K562 (cell line): ENCODE results near the gene PRKCE. TPM values are rescaled to one million over a fixed set of nuclear protein-coding genes. Genes with fewer than 3 reads are reported as not detected.

Source experiments
- ATAC-seq: fragments of 200-7000 bp; cut with Tn5 transposase; 3 replicates; pipeline ENCODE4 v1.9.1; 2020; ENCODE audit warnings: moderate library complexity
- BruUV-seq: library from RNA; stranded (reverse); fragments of 400-500 nt; replicated peaks from 2 replicates; lab custom pipeline; 2021; lab: Mats Ljungman, UMichigan
- CTCF ChIA-PET: fragments of 300-600 bp; formaldehyde crosslinking; extraction: SDS; loops from one replicate; lab custom pipeline; 2021; ENCODE audit warnings: low intra/inter-chr PET ratio; lab: Yijun Ruan, JAX
- POLR2A ChIA-PET: fragments of 300-600, 350-650 bp; sonication (Branson Sonifier 250); formaldehyde crosslinking; extraction: SDS; loops from one replicate; lab custom pipeline; 2021; ENCODE audit warnings: antibody characterized with exemption, inconsistent platforms; lab: Yijun Ruan, JAX
- DNase-seq, 4 experiments: peaks; one replicate each; pipeline versions ENCODE4 v3.0.0 to v3.0.0-alpha.2; 2011 to 2018; ENCODE audit warnings: low spot score in 3 of 4, mixed read lengths in 3 of 4; ENCODE audit errors: extremely low read depth in 1 of 4
- FAIRE-seq: peaks from 2 replicates; lab custom pipeline; 2011; peaks lifted over from hg19 to GRCh38; lab: Jason Lieb, UNC
- H2AFZ ChIP-seq: 2 replicates; pipeline ENCODE4 v1.6.0; 2011; ENCODE audit warnings: low read depth, low read length, control low read depth, inconsistent platforms
- H3K27ac ChIP-seq: fragments of 200-600 bp; 3 replicates; pipeline ENCODE4 v1.8.0; 2011; ENCODE audit warnings: low read depth, mild to moderate bottlenecking, control low read depth, inconsistent platforms, low read length, moderate library complexity, mixed read lengths; ENCODE audit errors: extremely low read depth
- H3K27me3 ChIP-seq, 2 experiments: fragments of 300-600 bp in 1 of 2; 2 replicates in 1 of 2; 3 replicates in 1 of 2; pipeline versions ENCODE4 v1.6.0 to v1.8.0; 2011; ENCODE audit warnings: inconsistent platforms in 2 of 2, low read length in 2 of 2, mild to moderate bottlenecking in 1 of 2, mixed read lengths in 1 of 2, moderate library complexity in 1 of 2; ENCODE audit not compliant: control insufficient read depth in 2 of 2, insufficient read depth in 2 of 2
- H3K36me3 ChIP-seq: fragments of 300-600 bp; 3 replicates; pipeline ENCODE4 v1.8.0; 2011; ENCODE audit warnings: mild to moderate bottlenecking, low read length, inconsistent platforms; ENCODE audit not compliant: control insufficient read depth, insufficient read depth
- H3K4me1 ChIP-seq, 2 experiments: fragments of 200-600 bp in 1 of 2; replicated peaks in 1 of 2; 2 replicates in 1 of 2; 3 replicates in 1 of 2; pipeline versions ENCODE4 v1.5.1 to v1.8.0; 2011; ENCODE audit warnings: inconsistent platforms in 2 of 2, low read length in 2 of 2, mild to moderate bottlenecking in 1 of 2, mixed read lengths in 1 of 2, moderate library complexity in 1 of 2; ENCODE audit not compliant: control insufficient read depth in 2 of 2, insufficient read depth in 2 of 2
- H3K4me2 ChIP-seq: 2 replicates; pipeline ENCODE4 v1.6.1; 2011; ENCODE audit warnings: low read length, control low read depth, inconsistent platforms, mixed read lengths; ENCODE audit not compliant: insufficient read depth
- H3K4me3 ChIP-seq: fragments of 200-600 bp; sonication (generic), shearing (Covaris generic); 2 replicates; pipeline ENCODE4 v1.5.1; 2016; ENCODE audit warnings: control low read depth, inconsistent platforms
- H3K79me2 ChIP-seq: fragments of 200-600 bp; 3 replicates; pipeline ENCODE4 v1.8.0; 2011; ENCODE audit warnings: low read length, inconsistent platforms; ENCODE audit not compliant: control insufficient read depth, insufficient read depth
- H3K9ac ChIP-seq, 2 experiments: 2 replicates each; pipeline versions ENCODE4 v1.6.0 to v1.6.1; 2011; ENCODE audit warnings: low read depth in 2 of 2, low read length in 2 of 2, control low read depth in 1 of 2, inconsistent platforms in 1 of 2, mild to moderate bottlenecking in 1 of 2, mixed read lengths in 1 of 2; ENCODE audit not compliant: insufficient read depth in 1 of 2
- H3K9me1 ChIP-seq: one replicate; pipeline ENCODE4 v1.6.0; 2011; ENCODE audit warnings: inconsistent platforms, mild to moderate bottlenecking, low read length, moderate library complexity; ENCODE audit not compliant: control insufficient read depth, insufficient read depth
- H3K9me3 ChIP-seq: replicated peaks from 2 replicates; pipeline ENCODE4 v1.5.1; 2011; ENCODE audit warnings: low read depth, low read length, inconsistent platforms; ENCODE audit not compliant: control insufficient read depth, insufficient read depth
- H4K20me1 ChIP-seq: replicated peaks from 2 replicates; pipeline ENCODE4 v1.6.1; 2011; ENCODE audit warnings: low read length, inconsistent platforms, mixed read lengths; ENCODE audit not compliant: control insufficient read depth, insufficient read depth
- CCNT2 ChIP-seq: IDR thresholded peaks from 2 replicates; pipeline ENCODE4 v1.6.1; 2011; ENCODE audit warnings: borderline replicate concordance, low read depth, mild to moderate bottlenecking, moderate library complexity, mixed read lengths, low read length; ENCODE audit not compliant: insufficient read length; ENCODE audit errors: extremely low read depth
- FOSL1 ChIP-seq: fragments of 200-800 bp; sonication (Bioruptor generic); conservative IDR thresholded peaks from 2 replicates; pipeline ENCODE4 v1.6.1; 2016; ENCODE audit warnings: missing genetic modification characterization, missing compliant biosample characterization
- HMBOX1 ChIP-seq: sonication (generic); IDR thresholded peaks from 2 replicates; pipeline ENCODE4 v1.6.1; 2016
- JUND ChIP-seq, 2 experiments: IDR thresholded peaks; 2 replicates in 1 of 2; 3 replicates in 1 of 2; pipeline ENCODE4 v1.6.1; 2011; ENCODE audit warnings: borderline replicate concordance in 2 of 2, low read depth in 2 of 2, low read length in 2 of 2, improper control_type of control experiment in 1 of 2, missing biosample characterization in 1 of 2, missing genetic modification characterization in 1 of 2, missing genetic modification reagents in 1 of 2
- MAZ ChIP-seq, 2 experiments: fragments of 450-650 bp in 1 of 2; sonication (generic) in 1 of 2; formaldehyde crosslinking; IDR thresholded peaks in 1 of 2; conservative IDR thresholded peaks in 1 of 2; 2 replicates each; pipeline versions ENCODE4 v1.4.0 to v1.5.0; 2020; ENCODE audit warnings: mild to moderate bottlenecking in 1 of 2, missing genetic modification reagents in 1 of 2
- SRSF9 ChIP-seq: fragments of 200-400 bp; formaldehyde crosslinking; IDR thresholded peaks from 2 replicates; pipeline ENCODE4 v1.6.1; 2017; ENCODE audit warnings: low read depth, low read length, borderline replicate concordance
- ZNF124 ChIP-seq: sonication (generic); formaldehyde crosslinking; IDR thresholded peaks from 2 replicates; pipeline ENCODE4 v1.8.1; 2022; ENCODE audit warnings: missing genetic modification reagents
- WGBS: fragments of 100-300 bp; shearing (Covaris generic); methylation state at CpG from one replicate; pipeline ENCODE4 v1.1.6; 2016; ENCODE audit warnings: low coverage, mixed read lengths; ENCODE audit not compliant: insufficient coverage; ENCODE audit errors: missing lambda C conversion rate; 5-methylcytosine and 5-hydroxymethylcytosine counted together
- in situ Hi-C: fragments of 300-500 bp; cut with MboI; formaldehyde crosslinking; loops from 4 replicates; pipeline ENCODE4 v1.15.0; 2018; ENCODE audit warnings: inconsistent platforms, mixed read lengths
- intact Hi-C: fragments of 100-400 bp; cut with micrococcal nuclease; formaldehyde crosslinking; loops from 2 replicates; pipeline ENCODE4 v1.14.2; 2022
- polyA plus RNA-seq, 8 experiments: library from polyadenylated mRNA; depleted of rRNA in 4 of 8; stranded (reverse) in 5 of 8; unstranded in 3 of 8; fragments of >200 nt; fragmentation: Nextera tagmentation in 2 of 8; fragmentation: Illumina TruSeq in 1 of 8; extraction: Ambion mirVana in 2 of 8; extraction: Trizol in 1 of 8; gene quantifications; 2 replicates each; pipeline versions ENCODE4 v1.2.1 to v1.2.3, GENCODE V29; 2011 to 2014; ENCODE audit warnings: inconsistent platforms in 1 of 8, missing spikeins in 1 of 8
- total RNA-seq, 7 experiments: library from RNA; depleted of rRNA in 6 of 7; stranded (reverse); fragments of >200 nt in 6 of 7; fragmentation: Illumina TruSeq in 2 of 7; extraction: Trizol in 2 of 7; gene quantifications; 2 replicates each; pipeline versions ENCODE4 v1.2.1 to v1.2.3, GENCODE V29; 2011 to 2021; ENCODE audit warnings: low replicate concordance in 1 of 7
- TF ChIP-seq, protein P1 (sequence below): fragments of 450-650 bp; IDR thresholded peaks from 2 replicates; pipeline ENCODE4 v1.6.1; 2016; ENCODE audit warnings: borderline replicate concordance
- TF ChIP-seq, protein P2 (sequence below): fragments of 200-400 bp; formaldehyde crosslinking; IDR thresholded peaks from 2 replicates; pipeline ENCODE4 v1.6.1; 2017; ENCODE audit warnings: mild to moderate bottlenecking, low read depth, low read length, moderate library complexity
- TF ChIP-seq, protein P3 (sequence below), 2 experiments: IDR thresholded peaks in 1 of 2; conservative IDR thresholded peaks in 1 of 2; 2 replicates each; pipeline ENCODE4 v1.6.1; 2016; ENCODE audit warnings: low read depth in 2 of 2, mild to moderate bottlenecking in 1 of 2, missing compliant biosample characterization in 1 of 2, missing genetic modification characterization in 1 of 2, moderate library complexity in 1 of 2

Gene PRKCE
- total and polyA plus RNA-seq, 9 of the 15 experiments (the other 6 are each of a cell fraction or from before 2014, with no cell fraction given), result 0.06 to 1.0 (median 0.22) TPM; not detected in 1

GRCh38 chr2:45809205-45809604 lies 157.7 kb downstream of the PRKCE start (continued):
- TF ChIP-seq, protein P1, sequence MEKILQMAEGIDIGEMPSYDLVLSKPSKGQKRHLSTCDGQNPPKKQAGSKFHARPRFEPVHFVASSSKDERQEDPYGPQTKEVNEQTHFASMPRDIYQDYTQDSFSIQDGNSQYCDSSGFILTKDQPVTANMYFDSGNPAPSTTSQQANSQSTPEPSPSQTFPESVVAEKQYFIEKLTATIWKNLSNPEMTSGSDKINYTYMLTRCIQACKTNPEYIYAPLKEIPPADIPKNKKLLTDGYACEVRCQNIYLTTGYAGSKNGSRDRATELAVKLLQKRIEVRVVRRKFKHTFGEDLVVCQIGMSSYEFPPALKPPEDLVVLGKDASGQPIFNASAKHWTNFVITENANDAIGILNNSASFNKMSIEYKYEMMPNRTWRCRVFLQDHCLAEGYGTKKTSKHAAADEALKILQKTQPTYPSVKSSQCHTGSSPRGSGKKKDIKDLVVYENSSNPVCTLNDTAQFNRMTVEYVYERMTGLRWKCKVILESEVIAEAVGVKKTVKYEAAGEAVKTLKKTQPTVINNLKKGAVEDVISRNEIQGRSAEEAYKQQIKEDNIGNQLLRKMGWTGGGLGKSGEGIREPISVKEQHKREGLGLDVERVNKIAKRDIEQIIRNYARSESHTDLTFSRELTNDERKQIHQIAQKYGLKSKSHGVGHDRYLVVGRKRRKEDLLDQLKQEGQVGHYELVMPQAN, result no peak

DNA sequence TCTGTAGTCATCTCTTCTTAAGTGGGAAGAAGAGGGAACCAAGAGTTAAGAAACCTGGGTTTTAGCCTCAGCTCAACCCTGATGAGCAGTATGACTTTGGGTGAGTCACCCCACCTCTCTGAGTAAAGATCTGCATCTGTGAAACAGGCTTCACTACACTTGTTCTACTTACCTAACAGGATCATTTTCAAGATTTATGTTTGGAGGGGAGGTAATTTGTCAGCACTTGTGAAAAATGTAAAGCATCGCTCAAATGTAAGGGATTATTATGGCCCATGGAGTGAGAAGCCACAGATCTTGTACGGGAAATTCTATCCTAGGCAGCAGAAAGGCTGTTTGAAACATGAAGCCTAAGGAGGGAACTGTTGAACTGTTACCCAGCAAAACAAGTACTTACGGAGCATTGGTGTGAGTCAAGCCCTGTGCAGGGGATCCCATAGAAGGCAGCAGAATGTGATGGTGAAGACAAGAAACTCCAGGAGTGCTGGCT lies 160.6 kb downstream of the PRKCE start:
- ATAC-seq, result no peak
- in situ Hi-C loops (no loop called here), intact Hi-C loops (no loop called here)
- Histone ChIP-seq H3K9me3 (no peaks in the 10 kb centered on the region), H4K20me1 (no peaks in the 10 kb centered on the region), H3K9ac (no peak overlapping the region), H3K79me2 (no peaks in the 10 kb centered on the region), H3K27me3 (peaks cover 12 to 17% of the 10 kb centered on the region in 2 experiments; a peak in 4 of 5 replicates), H3K27ac (no peak overlapping the region), H3K4me1 (no peaks in the 10 kb centered on the region; a peak in 1 of 5 replicates), H2AFZ (no peak overlapping the region), H3K4me3 (no peak overlapping the region), H3K36me3 (no peaks in the 10 kb centered on the region), H3K9me1 (no peaks in the 10 kb centered on the region), H3K4me2 (no peak overlapping the region)
- WGBS, result 11% methylated on average over 3 of the region's 3 CpGs
- ChIA-PET CTCF (no interaction called here), POLR2A (no interaction called here)
- no TSS peak for BruUV-seq
- DNase-seq, result no peak
- no peak for FAIRE-seq
- no peak for TF ChIP-seq CCNT2
- TF ChIP-seq ZNF124 (CRISPR knock-in tag), result no peak
- TF ChIP-seq, protein P2, sequence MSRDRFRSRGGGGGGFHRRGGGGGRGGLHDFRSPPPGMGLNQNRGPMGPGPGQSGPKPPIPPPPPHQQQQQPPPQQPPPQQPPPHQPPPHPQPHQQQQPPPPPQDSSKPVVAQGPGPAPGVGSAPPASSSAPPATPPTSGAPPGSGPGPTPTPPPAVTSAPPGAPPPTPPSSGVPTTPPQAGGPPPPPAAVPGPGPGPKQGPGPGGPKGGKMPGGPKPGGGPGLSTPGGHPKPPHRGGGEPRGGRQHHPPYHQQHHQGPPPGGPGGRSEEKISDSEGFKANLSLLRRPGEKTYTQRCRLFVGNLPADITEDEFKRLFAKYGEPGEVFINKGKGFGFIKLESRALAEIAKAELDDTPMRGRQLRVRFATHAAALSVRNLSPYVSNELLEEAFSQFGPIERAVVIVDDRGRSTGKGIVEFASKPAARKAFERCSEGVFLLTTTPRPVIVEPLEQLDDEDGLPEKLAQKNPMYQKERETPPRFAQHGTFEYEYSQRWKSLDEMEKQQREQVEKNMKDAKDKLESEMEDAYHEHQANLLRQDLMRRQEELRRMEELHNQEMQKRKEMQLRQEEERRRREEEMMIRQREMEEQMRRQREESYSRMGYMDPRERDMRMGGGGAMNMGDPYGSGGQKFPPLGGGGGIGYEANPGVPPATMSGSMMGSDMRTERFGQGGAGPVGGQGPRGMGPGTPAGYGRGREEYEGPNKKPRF, result no peak
- no peak for TF ChIP-seq MAZ (CRISPR knock-in tag; conservative IDR thresholded peaks at IDR 0.05 in 1 of 2, IDR thresholded peaks at IDR 0.05 in 1 of 2)
- TF ChIP-seq HMBOX1, result peak; percentile 50; the same call in 1 of the 2 replicates
- TF ChIP-seq JUND (IDR thresholded peaks at IDR 0.05; ENCODE audit: borderline replicate concordance, low read depth, low read length), result 0 out of 2 replicates have a peak, but pooled peaks have one; percentile 35
- peak; percentile 23; the same call in 1 of the 3 replicates for TF ChIP-seq JUND (tag; IDR thresholded peaks at IDR 0.05; ENCODE audit: borderline replicate concordance, low read depth, low read length)
- TF ChIP-seq FOSL1 (tag), result peak; percentile 47; the same call in 1 of the 2 replicates
- TF ChIP-seq, protein P3, sequence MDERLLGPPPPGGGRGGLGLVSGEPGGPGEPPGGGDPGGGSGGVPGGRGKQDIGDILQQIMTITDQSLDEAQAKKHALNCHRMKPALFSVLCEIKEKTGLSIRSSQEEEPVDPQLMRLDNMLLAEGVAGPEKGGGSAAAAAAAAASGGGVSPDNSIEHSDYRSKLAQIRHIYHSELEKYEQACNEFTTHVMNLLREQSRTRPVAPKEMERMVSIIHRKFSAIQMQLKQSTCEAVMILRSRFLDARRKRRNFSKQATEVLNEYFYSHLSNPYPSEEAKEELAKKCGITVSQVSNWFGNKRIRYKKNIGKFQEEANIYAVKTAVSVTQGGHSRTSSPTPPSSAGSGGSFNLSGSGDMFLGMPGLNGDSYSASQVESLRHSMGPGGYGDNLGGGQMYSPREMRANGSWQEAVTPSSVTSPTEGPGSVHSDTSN (CRISPR knock-in tag; IDR thresholded peaks at IDR 0.05; ENCODE audit: low read depth), result no peak
- TF ChIP-seq, protein P3 (tag; conservative IDR thresholded peaks at IDR 0.05; ENCODE audit: low read depth), result no peak
- TF ChIP-seq SRSF9, result no peak
